ENCODE data around the gene DCAF5. TPM values are rescaled to one million over a fixed set of nuclear protein-coding genes. Genes with fewer than 3 reads are reported as not detected.
"Not testable (repeated sequence)": the region's sequence is repeated elsewhere in the genome, so short reads cannot be mapped to it uniquely, and the experiment has no call there.

DCAF5 gene
- total RNA-seq, 2 experiments from 2014 or later: 38.4 to 41.2 TPM

GRCh38 chr14:69038455-69039287, 114.2 kb downstream of the DCAF5 start:
- DNase-seq (no peak), ATAC-seq (no peak)
- Mint-ChIP-seq H3K27ac (no peak overlapping the region), H3K4me1 (ENCODE audit: low read depth) (peaks cover 10% of the 10 kb centered on the region), H3K4me3 (no peak overlapping the region), H3K9me3 (ENCODE audit: insufficient read depth) (no peaks in the 10 kb centered on the region), H3K36me3 (ENCODE audit: low read depth) (no peaks in the 10 kb centered on the region), H3K27me3 (ENCODE audit: low read depth) (peaks cover 59% of the 10 kb centered on the region)
- POLR2A ChIA-PET: no interaction called here
- CTCF ChIA-PET: interaction anchor here (2.1 kb wide), 1 partner anchor 127 kb away, joined by 7 read pairs; no protein-coding TSS in a partner anchor

GRCh38 chr14:69037790-69038454, 115.0 kb downstream of the DCAF5 start:
- H3K4me3 Mint-ChIP-seq: no peak overlapping the region
- no peaks in the 10 kb centered on the region for H3K9me3 Mint-ChIP-seq (ENCODE audit: insufficient read depth)
- DNase-seq (no peak), ATAC-seq (no peak)
- H3K36me3 Mint-ChIP-seq (ENCODE audit: low read depth): no peaks in the 10 kb centered on the region
- ChIA-PET POLR2A (no interaction called here), CTCF (interaction anchor here (1.0 kb wide), 1 partner anchor 127 kb away, joined by 5 read pairs; no protein-coding TSS in a partner anchor)
- peaks cover 52% of the 10 kb centered on the region for H3K27me3 Mint-ChIP-seq (ENCODE audit: low read depth)
- H3K27ac Mint-ChIP-seq: no peak overlapping the region
- H3K4me1 Mint-ChIP-seq (ENCODE audit: low read depth): peaks cover 10% of the 10 kb centered on the region

- DNase-seq: no peak
- peaks cover 9% of the 10 kb centered on the region for H3K4me1 Mint-ChIP-seq (ENCODE audit: low read depth)
- ChIA-PET CTCF (interaction anchor here (1.0 kb wide), 1 partner anchor 126 kb away, joined by 5 read pairs; no protein-coding TSS in a partner anchor), POLR2A (no interaction called here)
- no peak for ATAC-seq
- H3K4me3 Mint-ChIP-seq: no peak overlapping the region
- no peaks in the 10 kb centered on the region for H3K9me3 Mint-ChIP-seq (ENCODE audit: insufficient read depth)
- H3K36me3 Mint-ChIP-seq (ENCODE audit: low read depth): no peaks in the 10 kb centered on the region
- no peak overlapping the region for H3K27ac Mint-ChIP-seq
- H3K27me3 Mint-ChIP-seq (ENCODE audit: low read depth): peaks cover 43% of the 10 kb centered on the region
Measured at GRCh38 chr14:69036757-69037506, 116.0 kb downstream of the DCAF5 start.

- DNase-seq: no peak
- Mint-ChIP-seq H3K4me3 (no peak overlapping the region), H3K9me3 (ENCODE audit: insufficient read depth) (no peaks in the 10 kb centered on the region), H3K36me3 (ENCODE audit: low read depth) (no peaks in the 10 kb centered on the region), H3K27ac (no peak overlapping the region), H3K27me3 (ENCODE audit: low read depth) (peaks cover 28% of the 10 kb centered on the region), H3K4me1 (ENCODE audit: low read depth) (peaks cover 9% of the 10 kb centered on the region)
- POLR2A ChIA-PET: no interaction called here
- CTCF ChIA-PET: interaction anchor here (0.5 to 1.6 kb wide), 2 partner anchors 49 to 124 kb away, joined by 3 to 7 read pairs; no protein-coding TSS in a partner anchor
- ATAC-seq: no peak
Measured at GRCh38 chr14:69034612-69035262, 118.2 kb downstream of the DCAF5 start.

- no peaks in the 10 kb centered on the region for H3K9me3 Mint-ChIP-seq (ENCODE audit: insufficient read depth)
- H3K36me3 Mint-ChIP-seq (ENCODE audit: low read depth): no peaks in the 10 kb centered on the region
- no peak for ATAC-seq
- no peaks in the 10 kb centered on the region for H3K4me1 Mint-ChIP-seq (ENCODE audit: low read depth)
- no peak for DNase-seq
- H3K27ac Mint-ChIP-seq: no peak overlapping the region
- ChIA-PET CTCF (interaction anchor here (0.9 to 1.5 kb wide), 2 partner anchors 115 to 116 kb away, joined by 3 to 4 read pairs; no protein-coding TSS in a partner anchor), POLR2A (no interaction called here)
- no peak overlapping the region for H3K4me3 Mint-ChIP-seq
- H3K27me3 Mint-ChIP-seq (ENCODE audit: low read depth): peaks cover 9% of the 10 kb centered on the region
Measured at GRCh38 chr14:69027242-69027913, 125.5 kb downstream of the DCAF5 start.

- POLR2A ChIA-PET: no interaction called here
- CTCF ChIA-PET: interaction anchor here (1.3 kb wide), 1 partner anchor 26 kb away, joined by 4 read pairs; no protein-coding TSS in a partner anchor
- H3K9me3 Mint-ChIP-seq (ENCODE audit: insufficient read depth): no peaks in the 10 kb centered on the region
- H3K4me3 Mint-ChIP-seq: no peak overlapping the region
- ATAC-seq (no peak), DNase-seq (no peak)
- peaks cover 6% of the 10 kb centered on the region for H3K27me3 Mint-ChIP-seq (ENCODE audit: low read depth)
- no peaks in the 10 kb centered on the region for H3K36me3 Mint-ChIP-seq (ENCODE audit: low read depth)
- H3K27ac Mint-ChIP-seq: no peak overlapping the region
- H3K4me1 Mint-ChIP-seq (ENCODE audit: low read depth): no peaks in the 10 kb centered on the region
Measured at GRCh38 chr14:69023035-69023434, 129.9 kb downstream of the DCAF5 start.

GRCh38 chr14:69022093-69022492, 130.8 kb downstream of the DCAF5 start:
- H3K27me3 Mint-ChIP-seq (ENCODE audit: low read depth); H3K4me3 Mint-ChIP-seq; H3K9me3 Mint-ChIP-seq (ENCODE audit: insufficient read depth); H3K27ac Mint-ChIP-seq; CTCF ChIA-PET; DNase-seq; POLR2A ChIA-PET; ATAC-seq; H3K36me3 Mint-ChIP-seq (ENCODE audit: low read depth); H3K4me1 Mint-ChIP-seq (ENCODE audit: low read depth): not testable (repeated sequence)

GRCh38 chr14:69017706-69018105, 135.2 kb downstream of the DCAF5 start:
- H3K27me3 Mint-ChIP-seq (ENCODE audit: low read depth): peaks cover 2% of the 10 kb centered on the region
- no peaks in the 10 kb centered on the region for H3K9me3 Mint-ChIP-seq (ENCODE audit: insufficient read depth)
- H3K36me3 Mint-ChIP-seq (ENCODE audit: low read depth): no peaks in the 10 kb centered on the region

GRCh38 chr14:69014829-69015259, 138.1 kb downstream of the DCAF5 start:
- Mint-ChIP-seq H3K27ac (no peak overlapping the region), H3K9me3 (ENCODE audit: insufficient read depth) (no peaks in the 10 kb centered on the region), H3K27me3 (ENCODE audit: low read depth) (peaks cover 2% of the 10 kb centered on the region), H3K4me1 (ENCODE audit: low read depth) (peaks cover 8% of the 10 kb centered on the region), H3K36me3 (ENCODE audit: low read depth) (no peaks in the 10 kb centered on the region), H3K4me3 (no peak overlapping the region)
- ChIA-PET POLR2A (no interaction called here), CTCF (no interaction called here)
- no peak for ATAC-seq
- DNase-seq: no peak

More at GRCh38 chr14:69017706-69018105, 135.2 kb downstream of the DCAF5 start:
- ChIA-PET POLR2A (no interaction called here), CTCF (no interaction called here)
- H3K4me1 Mint-ChIP-seq (ENCODE audit: low read depth): no peaks in the 10 kb centered on the region
- no peak overlapping the region for H3K4me3 Mint-ChIP-seq
- no peak overlapping the region for H3K27ac Mint-ChIP-seq
- no peak for DNase-seq
- no peak for ATAC-seq

GRCh38 chr14:69013943-69014782, 138.8 kb downstream of the DCAF5 start:
- POLR2A ChIA-PET: no interaction called here
- Mint-ChIP-seq H3K27me3 (ENCODE audit: low read depth) (peaks cover 2% of the 10 kb centered on the region), H3K4me1 (ENCODE audit: low read depth) (peaks cover 8% of the 10 kb centered on the region), H3K9me3 (ENCODE audit: insufficient read depth) (no peaks in the 10 kb centered on the region), H3K36me3 (ENCODE audit: low read depth) (no peaks in the 10 kb centered on the region), H3K27ac (no peak overlapping the region), H3K4me3 (no peak overlapping the region)
- no peak for DNase-seq
- CTCF ChIA-PET: no interaction called here
- no peak for ATAC-seq
